GM19397 (cell line): ENCODE data around the gene CWC27.
"Not testable (repeated sequence)": the region's sequence is repeated elsewhere in the genome, so short reads cannot be mapped to it uniquely, and the experiment has no call there.

Source experiments
- ATAC-seq: cut with Tn5 transposase; IDR thresholded peaks from one replicate; pipeline ENCODE4 v1.9.1; 2021; ENCODE audit warnings: mild to moderate bottlenecking, moderate library complexity; ENCODE audit not compliant: unreplicated experiment

The CWC27 gene

DNA sequence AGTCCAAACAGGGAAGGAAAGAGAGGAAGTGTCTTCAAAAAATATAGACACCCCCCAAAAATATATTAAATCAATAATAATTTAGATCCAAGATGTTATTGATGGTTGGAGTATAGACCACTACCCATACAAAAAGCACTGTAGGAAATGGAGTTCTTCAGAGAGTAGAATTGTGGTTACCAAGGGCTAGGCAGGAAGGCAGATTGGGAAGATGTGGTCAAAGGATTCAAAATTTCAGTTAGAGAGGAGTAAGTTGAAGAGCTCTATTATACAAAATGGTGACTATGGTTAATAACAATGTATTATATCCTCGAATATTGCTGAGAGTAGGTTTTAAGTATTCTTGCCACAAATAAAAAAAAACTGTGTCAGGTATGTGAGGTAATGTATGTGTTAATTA lies 149.4 kb downstream of the CWC27 start:
- ATAC-seq, result no peak

DNA sequence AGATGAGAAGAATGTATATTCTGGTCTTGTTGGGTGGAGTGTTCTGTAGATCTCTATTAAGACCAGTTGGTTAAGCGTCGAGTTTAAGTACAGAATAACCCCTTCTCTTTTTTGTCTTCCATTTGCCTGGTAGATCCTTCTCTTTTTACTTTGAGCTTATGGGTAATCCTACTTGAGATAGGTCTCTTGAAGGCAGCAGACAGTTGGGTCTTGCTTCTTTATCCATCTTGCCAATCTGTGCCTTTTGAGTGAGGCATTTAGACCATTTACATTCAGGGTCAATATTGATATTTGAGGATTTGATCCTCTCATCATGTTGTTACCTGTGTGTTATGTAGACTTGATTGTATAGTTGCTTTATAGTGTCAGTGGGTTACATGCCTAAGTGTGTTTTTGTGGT lies 152.7 kb downstream of the CWC27 start:
- ATAC-seq, result no peak

GRCh38 chr5:64923151-64923685 lies 154.5 kb downstream of the CWC27 start:
- ATAC-seq, result no peak

- ATAC-seq, result no peak
These were observed 156.4 kb downstream of the CWC27 start for GRCh38 chr5:64925123-64925522.

DNA sequence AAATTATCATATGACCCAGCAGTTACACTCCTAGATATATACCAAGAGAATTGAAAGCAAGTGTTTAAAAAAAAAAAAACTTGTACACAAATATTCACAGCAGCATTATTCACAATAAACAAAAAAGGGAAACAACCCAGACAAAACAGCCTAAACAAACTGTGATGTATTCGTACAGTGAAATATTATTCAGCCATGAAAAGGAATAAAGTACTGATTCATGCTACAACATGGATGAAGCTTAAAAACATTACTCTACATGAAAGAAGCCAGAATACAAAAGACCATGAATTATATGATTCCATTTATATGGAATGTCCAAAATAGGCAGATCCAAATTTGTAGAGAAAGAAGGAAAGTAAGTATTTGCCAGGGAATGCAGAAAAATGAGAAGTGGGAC lies 161.1 kb downstream of the CWC27 start:
- ATAC-seq, result no peak

GRCh38 chr5:64930672-64931318 lies 162.1 kb downstream of the CWC27 start:
- ATAC-seq, result no peak

GRCh38 chr5:64939422-64939771 lies 170.7 kb downstream of the CWC27 start:
- ATAC-seq, result not testable (repeated sequence)

- ATAC-seq, result no peak
These were observed 171.2 kb downstream of the CWC27 start for GRCh38 chr5:64939772-64940510.

DNA sequence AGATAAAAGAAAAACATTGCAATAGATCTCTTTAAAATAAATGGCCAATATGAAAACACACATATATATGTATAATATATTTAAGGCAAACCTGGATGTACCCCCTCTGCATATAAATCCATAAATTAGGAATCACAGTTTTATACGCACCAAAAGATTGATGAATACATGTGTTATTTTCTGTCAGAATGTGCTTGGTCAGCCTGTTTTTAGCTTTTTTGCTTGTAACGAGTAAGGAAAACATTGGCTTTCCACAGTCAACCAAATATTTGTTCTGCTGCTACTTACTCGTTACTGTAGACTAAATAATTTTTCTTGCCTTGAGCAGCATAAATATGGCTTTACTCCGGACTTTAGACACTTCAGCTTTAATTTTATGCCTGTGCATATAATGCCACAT lies 173.7 kb downstream of the CWC27 start:
- no peak for ATAC-seq

GRCh38 chr5:64944868-64945267 lies 176.1 kb downstream of the CWC27 start:
- no peak for ATAC-seq

DNA sequence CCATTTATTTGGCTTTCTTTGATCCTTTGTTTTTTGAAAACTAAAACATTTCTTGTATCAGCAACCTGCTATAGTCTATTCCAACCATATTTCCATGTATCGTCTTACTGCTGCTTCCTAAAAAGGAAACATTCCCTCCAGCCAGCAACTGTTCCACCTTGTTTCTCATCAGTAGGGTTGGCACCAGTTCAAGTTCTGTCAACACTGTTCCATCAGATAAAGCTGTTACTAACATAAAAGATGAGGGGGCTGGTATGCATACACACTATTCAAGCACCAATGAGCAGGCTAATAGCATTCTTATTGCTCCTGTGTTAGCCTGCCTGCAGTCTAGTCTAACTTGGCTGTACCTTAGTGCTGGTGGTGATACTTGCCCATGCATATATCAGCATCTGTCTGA lies 178.3 kb downstream of the CWC27 start:
- no peak for ATAC-seq

DNA sequence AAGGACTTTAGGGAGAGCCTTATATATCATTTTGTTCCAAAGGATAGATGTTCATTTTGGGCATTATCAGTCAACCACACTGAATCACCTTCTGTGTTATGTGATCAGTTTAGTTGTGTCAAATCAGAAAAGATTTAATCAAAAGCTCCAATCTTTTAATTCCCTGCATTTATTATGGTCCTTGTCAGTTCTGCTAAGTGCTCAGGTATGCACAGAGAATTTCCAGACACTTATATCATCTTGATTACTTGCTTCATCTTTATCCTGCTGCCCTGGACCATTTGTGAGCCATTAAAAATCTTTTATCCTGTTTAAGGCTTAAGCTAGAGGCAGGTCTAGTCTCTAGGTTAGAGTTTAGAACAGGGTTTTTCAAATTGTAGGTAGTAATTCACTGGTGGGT lies 179.1 kb downstream of the CWC27 start:
- ATAC-seq, result no peak

DNA sequence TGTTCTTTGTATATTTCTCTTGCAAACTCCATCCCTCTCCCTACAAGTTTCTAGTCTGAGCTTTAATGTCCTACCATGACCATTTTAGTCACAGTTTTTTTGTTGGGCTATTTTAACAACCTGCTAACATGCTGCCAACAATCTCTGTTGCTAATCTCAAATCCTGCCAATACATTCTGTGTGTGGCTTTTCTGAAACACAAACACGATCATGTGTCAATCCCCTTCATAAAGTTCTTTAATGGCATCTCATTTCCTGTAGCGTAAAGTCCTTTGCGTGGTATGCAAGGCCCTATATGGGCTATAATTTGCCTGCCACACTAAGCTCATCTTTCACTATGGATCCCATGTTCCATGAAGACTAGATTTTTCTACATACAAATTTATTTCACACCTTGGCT lies 180.6 kb downstream of the CWC27 start:
- no peak for ATAC-seq

DNA sequence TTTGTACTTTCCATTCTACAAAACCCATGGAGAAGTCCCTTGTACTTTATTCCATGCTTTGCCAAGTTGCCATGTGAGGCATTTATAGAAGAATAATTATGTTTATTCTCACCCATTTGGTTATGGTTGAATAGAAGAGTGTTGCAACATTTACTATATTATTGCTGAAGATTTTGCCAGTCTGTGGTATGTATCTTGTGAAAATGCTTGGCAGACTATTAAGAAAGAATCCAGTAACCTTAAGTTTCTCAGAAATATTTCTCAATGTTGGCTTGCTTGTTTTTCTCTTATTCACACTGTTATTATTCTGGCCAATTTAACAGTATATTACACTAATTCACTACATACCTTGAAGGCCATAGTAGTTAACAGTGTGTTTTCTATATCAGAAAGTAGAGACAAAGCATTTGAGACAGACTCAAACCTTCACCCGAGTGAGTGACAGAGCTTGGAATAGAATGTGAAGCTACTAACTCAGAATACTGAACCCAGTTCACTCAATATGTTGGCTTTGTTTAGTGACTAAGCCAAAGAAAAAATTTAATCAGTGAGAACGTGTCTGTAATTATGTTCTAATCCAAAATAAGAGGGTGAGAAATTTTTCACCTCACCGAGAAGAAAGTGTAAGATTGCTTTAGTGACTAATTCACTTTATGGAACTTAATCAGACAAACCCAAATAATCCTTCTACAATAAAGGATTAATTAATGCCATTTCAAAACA lies 184.4 kb downstream of the CWC27 start:
- ATAC-seq, result no peak

- ATAC-seq, result no peak
These were observed 185.8 kb downstream of the CWC27 start for GRCh38 chr5:64954518-64954917.

DNA sequence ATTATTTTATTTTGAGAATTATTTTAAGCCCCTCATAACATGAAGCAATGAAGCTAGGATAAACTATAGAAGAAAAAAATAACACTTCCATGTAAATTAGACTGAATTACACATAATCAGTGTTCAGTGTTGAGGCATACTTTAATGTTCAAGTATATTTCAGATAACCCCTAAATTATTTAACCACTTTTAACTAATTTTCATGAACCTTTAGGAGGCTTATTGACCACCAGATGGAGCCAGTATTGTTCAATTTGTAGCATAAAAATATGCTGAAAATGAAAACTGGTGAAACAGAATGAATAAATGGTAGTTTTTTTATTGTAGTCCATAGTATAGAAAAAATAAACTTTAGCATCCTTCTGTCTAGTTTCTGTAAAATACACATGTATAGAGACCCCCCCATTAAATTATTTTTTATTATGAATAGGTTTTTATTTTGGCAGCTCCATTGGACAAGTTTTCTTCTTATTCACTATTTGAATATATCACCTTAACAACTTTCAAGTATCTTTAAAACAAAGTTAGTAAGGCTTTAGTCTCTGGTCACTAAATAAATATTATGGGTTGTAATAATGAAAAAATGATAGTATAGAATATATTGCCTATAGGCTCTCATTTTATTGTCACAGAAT lies 190.1 kb downstream of the CWC27 start:
- no peak for ATAC-seq

DNA sequence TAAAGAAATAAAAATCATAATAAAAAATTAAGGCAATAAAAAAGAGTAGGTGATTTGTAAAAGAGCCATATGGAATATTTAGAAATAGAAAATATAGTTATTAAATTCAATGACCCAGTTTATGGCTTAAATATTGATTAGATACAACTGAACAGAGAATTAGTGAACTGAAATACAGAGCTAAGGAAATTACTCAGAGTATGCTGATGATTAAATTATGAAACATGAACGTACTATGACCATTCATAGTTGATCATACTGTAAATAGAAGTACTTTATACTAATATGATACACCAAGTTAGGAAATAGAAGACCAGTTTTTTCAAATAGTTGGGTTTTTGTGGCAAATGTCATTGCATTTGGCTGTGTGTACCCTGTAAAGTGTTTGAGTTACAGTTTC lies 194.5 kb downstream of the CWC27 start:
- ATAC-seq, result no peak

GRCh38 chr5:64968591-64969110 lies 199.9 kb downstream of the CWC27 start:
- ATAC-seq, result no peak

DNA sequence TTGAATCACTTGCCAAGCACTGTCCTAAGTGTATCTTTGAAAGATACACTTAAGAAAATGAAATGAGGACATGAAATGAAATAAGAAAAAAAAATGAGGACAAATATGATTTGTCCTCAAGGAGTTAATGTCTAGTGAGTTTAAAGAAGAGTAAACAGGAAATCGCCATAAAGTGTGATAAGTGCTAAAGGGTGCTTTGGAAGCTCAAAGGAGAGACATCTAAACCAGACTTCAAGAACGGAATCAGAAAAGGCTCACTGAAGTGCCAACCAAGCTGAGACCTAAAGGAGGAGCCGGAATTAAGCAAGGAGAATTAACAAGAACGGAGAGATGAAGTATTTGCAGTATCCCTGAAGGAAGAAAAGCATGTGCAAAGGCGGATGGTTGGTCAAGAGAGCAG lies 200.8 kb downstream of the CWC27 start:
- no peak for ATAC-seq

DNA sequence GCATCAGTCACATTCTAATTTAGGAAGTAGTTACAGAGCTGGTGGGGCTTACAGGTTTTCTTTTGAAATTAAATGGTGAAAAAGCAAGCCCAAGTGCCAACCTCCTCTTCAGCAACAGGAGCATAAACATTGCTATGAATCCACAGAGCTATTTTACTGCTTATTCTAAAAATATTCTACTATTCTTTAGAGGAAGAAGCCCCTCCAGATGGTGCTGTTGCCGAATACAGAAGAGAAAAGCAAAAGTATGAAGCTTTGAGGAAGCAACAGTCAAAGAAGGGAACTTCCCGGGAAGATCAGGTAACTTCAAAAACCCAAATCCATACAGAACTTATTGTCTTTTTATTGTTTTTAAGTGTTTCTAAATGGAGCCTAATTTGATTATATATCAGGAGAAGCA lies 202.8 kb downstream of the CWC27 start:
- ATAC-seq, result no peak

DNA sequence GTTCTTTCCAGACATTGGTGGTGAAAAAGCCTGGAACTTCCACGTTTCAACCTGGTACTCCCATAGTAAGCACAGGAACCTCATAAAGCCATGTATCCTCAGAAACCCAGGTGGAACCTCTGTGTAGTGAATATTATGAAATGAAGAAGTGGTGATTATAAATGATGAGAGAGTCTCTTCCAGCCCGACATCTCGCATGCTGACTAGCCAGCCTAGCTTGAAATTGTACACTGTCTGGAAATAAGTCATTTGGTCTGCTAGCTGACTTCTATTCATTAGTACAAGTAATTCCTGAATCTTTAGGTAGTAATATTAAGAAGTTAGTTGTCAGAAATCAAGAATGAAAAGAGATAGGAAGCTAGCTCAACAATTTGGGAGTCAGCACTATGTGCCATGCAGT lies 203.3 kb downstream of the CWC27 start:
- ATAC-seq, result no peak
